T-helper 2 cell treated with Interferon-gamma antibody and Interleukin-4, amounts not matched to agents 5 μg/mL and 100 μg/mL, for 36 hours (primary cell): Measurements from ENCODE around the gene CCNL1.

Experiments used
- DNase-seq: peaks from one replicate; pipeline ENCODE4 v3.0.0; 2021; ENCODE audit warnings: low spot score
- H3K27ac Mint-ChIP-seq: one replicate; pipeline ENCODE4 v1.8.0; 2021; ENCODE audit warnings: mild to moderate bottlenecking, mixed read lengths
- H3K27me3 Mint-ChIP-seq: one replicate; pipeline ENCODE4 v1.8.0; 2021; ENCODE audit warnings: low read depth, mixed read lengths
- H3K36me3 Mint-ChIP-seq: one replicate; pipeline ENCODE4 v1.8.0; 2021; ENCODE audit warnings: low read depth, mixed read lengths
- H3K4me1 Mint-ChIP-seq: one replicate; pipeline ENCODE4 v1.8.0; 2021; ENCODE audit warnings: low read depth, mixed read lengths
- H3K4me3 Mint-ChIP-seq: one replicate; pipeline ENCODE4 v1.8.0; 2022; ENCODE audit warnings: mild to moderate bottlenecking, moderate library complexity, mixed read lengths
- H3K9me3 Mint-ChIP-seq: one replicate; pipeline ENCODE4 v1.8.0; 2021; ENCODE audit warnings: mixed read lengths

CCNL1 gene

DNA sequence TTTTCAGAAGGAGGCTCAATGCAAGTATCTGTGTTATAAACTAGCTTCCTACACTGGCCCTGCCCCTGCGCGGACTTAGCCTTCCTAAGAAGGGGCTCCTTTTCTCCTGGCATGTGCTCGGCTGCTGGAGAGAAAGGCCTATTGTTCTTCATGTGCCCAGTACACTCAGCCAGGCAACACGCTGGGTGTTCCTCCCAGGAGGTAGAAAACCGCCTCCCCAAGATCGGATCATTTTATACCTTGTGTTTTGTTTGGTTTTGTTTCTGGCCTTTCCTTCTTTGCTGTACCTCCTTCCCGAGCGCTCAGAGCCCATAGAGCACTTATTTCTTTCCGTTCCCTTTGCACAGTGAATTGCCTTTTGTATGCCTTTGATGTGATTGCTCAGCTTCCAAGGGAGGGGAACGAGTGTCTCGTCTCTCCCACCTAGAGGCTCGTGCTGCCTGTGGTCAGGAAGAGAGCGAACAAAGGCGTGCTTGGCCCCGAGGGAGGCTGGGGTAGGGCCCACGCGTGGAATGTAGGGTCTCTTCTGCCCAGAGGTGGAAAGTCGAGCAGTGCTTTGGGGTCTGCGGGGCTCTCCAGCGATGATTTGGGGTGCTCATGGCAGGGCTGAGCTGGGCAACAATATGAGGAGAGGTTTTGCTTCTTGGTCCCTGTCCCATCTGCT lies 30.0 kb downstream of the CCNL1 start:
- no peak for DNase-seq
- H3K27me3 Mint-ChIP-seq = no peaks in the 10 kb centered on the region
- peaks cover 6% of the 10 kb centered on the region for H3K36me3 Mint-ChIP-seq
- peak overlapping the region; percentile 97 for H3K27ac Mint-ChIP-seq
- H3K4me1 Mint-ChIP-seq = peaks cover 76% of the 10 kb centered on the region
- no peaks in the 10 kb centered on the region for H3K9me3 Mint-ChIP-seq
- H3K4me3 Mint-ChIP-seq = peak overlapping the region; percentile 70

DNA sequence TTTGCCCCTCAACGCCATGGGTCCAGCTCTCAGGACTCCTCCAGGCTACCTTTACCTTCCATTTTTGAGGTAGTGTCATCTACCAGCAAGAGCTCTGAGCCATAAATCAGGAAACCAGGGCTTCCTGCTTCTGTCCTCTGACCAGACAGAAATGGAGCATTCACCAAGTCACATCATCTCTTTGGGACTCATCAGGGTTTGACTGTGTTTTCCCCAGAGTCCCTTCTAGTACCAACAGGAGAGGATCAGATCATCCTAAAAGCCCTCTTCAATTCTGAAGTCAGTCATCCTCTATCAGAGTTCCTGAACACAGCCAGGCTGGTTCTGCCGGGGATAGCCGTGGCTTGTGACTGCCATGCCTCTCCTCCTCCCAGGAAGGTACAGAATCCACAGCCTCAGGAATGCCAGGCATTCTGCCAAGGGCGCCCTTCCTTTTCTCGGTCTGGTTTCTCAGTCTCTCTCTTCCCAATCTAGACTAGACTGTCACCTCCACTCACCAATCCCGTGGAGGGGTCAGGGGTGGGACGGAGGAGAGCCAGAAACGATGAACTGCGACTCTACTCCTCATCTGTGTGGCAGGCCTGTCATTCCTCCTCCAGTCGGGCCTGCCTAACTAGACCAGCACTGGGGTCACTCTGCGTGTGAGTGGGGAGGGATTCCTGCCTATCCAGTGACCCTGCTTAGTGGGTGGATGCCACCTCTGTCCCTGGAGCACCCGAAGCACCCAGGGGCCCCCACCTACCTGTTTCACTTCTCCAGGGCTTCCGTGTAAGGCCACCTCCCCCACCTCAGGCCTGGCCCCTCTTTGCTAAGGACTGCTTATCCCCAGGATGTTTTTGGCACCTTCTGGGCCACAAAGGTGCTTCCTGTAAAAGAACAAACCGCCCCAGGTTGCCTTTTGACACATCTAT lies 30.9 kb downstream of the CCNL1 start:
- Mint-ChIP-seq H3K27me3 (no peaks in the 10 kb centered on the region), H3K4me3 (peak overlapping the region; percentile 70), H3K36me3 (peaks cover 4% of the 10 kb centered on the region), H3K27ac (peak overlapping the region; percentile 97), H3K9me3 (no peaks in the 10 kb centered on the region), H3K4me1 (peaks cover 70% of the 10 kb centered on the region)
- peak; percentile 24 for DNase-seq

DNA sequence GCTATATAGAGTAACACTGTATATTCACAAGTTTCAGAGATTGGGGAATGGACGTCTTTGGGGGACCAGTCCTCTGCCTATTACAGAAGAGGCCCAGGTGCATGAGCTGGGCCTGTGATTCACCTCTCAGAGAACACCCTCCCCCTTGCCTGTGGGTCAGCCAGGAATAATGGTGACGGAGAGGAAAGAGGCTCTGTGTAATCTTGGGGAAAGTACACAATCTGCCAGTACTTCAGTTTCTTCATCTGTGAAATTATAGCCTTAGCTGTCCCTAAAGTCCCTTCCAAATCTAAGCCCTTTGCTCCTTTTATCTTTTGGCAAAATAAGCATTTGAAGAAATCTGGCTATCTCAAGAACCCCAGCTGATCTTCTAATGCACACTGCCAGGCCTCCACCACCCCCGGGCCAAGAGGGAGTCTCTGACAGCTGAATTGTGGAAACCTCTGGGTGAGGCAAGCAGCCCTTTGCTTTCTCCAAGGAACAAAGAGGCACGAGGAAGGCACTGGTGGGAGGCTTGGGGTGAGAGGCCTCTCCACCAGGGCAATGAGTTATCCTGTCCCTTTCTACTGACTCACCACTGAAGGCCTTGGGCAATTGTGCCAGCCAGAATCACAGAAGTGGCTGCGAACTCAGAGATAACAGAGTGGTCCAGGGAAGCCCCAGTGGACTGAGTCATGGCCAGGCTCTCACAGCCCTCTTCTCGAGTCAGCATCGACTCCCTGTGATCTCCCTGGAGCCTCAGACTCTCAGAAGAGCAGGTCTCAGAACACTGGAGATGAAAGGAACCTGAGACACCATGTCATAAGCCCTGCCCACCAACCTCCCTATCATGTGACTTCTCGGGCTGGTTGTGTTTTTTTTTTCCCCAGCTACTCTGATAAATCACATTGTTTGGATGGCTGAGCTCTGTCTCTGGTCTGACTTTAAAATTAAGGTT lies 31.8 kb downstream of the CCNL1 start:
- peaks cover 62% of the 10 kb centered on the region for H3K4me1 Mint-ChIP-seq
- no peaks in the 10 kb centered on the region for H3K27me3 Mint-ChIP-seq
- H3K4me3 Mint-ChIP-seq = peak overlapping the region; percentile 70

DNA sequence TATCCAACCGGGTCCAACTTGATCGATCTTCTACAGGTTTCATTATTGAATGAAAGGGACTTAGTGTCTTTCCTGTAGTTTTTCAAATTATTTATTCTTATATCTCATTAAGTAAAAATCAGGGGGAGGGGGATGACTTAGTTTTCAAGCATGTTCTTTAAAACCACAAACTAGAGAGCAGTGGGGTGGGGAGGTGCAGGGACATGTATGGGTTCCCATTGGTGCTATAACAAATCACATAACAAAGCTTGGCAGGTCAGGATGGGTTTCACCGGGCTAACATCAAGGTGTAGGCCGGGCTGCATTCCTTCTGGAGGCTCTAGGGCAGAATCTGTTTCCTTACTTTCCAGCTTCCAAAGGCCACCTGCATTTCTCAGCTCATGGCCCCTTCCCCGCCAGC lies 32.7 kb downstream of the CCNL1 start:
- no peaks in the 10 kb centered on the region for H3K36me3 Mint-ChIP-seq
- peaks cover 54% of the 10 kb centered on the region for H3K4me1 Mint-ChIP-seq
- no peak overlapping the region for H3K27ac Mint-ChIP-seq
- no peak overlapping the region for H3K4me3 Mint-ChIP-seq
- no peak for DNase-seq
- no peaks in the 10 kb centered on the region for H3K27me3 Mint-ChIP-seq
- no peaks in the 10 kb centered on the region for H3K9me3 Mint-ChIP-seq

More for the DNA sequence above, 31.8 kb downstream of the CCNL1 start:
- DNase-seq = peak; percentile 79
- no peaks in the 10 kb centered on the region for H3K9me3 Mint-ChIP-seq
- H3K36me3 Mint-ChIP-seq = no peaks in the 10 kb centered on the region
- peak overlapping the region; percentile 97 for H3K27ac Mint-ChIP-seq

DNA sequence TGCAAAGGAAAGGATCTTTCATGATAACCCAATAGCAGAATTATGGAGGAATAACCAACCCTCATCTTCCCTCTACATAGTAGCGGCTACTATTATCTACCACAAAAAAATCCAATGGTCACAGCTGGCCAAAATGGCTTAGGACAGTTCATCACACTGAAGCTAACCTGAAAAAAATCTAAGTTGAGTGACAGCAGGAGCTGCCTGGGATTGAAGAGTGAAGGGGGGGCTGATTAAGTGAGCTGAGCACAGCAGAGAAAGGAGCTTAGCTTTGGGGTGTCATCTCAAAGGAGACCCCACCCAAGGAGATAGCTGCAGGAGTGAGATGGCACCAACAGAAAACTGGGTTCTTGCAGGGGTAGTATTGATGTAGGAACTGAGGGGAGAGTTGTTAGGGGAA lies 33.6 kb downstream of the CCNL1 start:
- Mint-ChIP-seq H3K4me3 (no peak overlapping the region), H3K27ac (no peak overlapping the region), H3K36me3 (no peaks in the 10 kb centered on the region), H3K4me1 (peaks cover 45% of the 10 kb centered on the region), H3K27me3 (no peaks in the 10 kb centered on the region), H3K9me3 (no peaks in the 10 kb centered on the region)
- DNase-seq = no peak

DNA sequence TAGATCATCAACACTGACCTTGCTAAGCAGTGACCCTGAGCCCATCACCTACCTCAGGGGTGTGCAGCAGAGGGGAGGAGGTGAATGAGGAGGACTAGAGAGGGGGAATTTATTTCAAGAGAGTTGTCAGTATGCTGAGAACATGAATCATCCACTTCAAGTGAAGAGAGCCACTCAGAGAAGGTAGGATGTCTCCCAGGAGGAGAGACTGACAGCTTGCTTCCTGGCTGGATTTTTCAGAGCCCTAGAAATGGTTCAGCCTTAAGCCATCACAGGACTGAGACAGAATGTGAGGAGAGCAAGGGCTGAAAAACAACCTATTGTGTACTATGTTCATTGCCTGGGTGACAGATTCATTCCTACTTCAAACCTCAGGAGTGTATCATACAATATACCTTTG lies 34.8 kb downstream of the CCNL1 start:
- DNase-seq = no peak
- Mint-ChIP-seq H3K27me3 (no peaks in the 10 kb centered on the region), H3K27ac (no peak overlapping the region), H3K36me3 (no peaks in the 10 kb centered on the region), H3K9me3 (no peaks in the 10 kb centered on the region), H3K4me1 (peaks cover 38% of the 10 kb centered on the region), H3K4me3 (no peak overlapping the region)

DNA sequence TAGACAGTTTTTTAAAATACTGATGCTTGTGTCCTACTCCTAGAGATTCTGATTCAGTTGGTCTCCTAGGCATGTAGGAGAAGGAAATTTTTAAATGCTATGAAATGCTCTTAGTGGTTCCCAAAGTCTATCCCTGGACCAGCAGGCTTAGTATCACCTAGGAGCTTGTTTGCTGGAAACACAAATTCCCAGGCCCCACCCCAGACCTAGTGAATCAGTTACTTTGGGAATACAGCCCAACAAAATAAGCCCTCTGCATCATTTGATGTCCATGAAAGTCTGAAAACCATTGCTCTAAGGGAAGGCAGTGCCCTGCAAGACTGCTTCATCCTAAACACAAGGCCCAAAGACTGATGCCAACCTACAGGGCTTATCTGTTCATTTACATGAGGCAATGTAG lies 36.3 kb downstream of the CCNL1 start:
- Mint-ChIP-seq H3K36me3 (peaks cover 6% of the 10 kb centered on the region), H3K27ac (no peak overlapping the region), H3K4me1 (peaks cover 34% of the 10 kb centered on the region), H3K27me3 (no peaks in the 10 kb centered on the region), H3K4me3 (no peak overlapping the region), H3K9me3 (peaks cover 4% of the 10 kb centered on the region)
- DNase-seq = no peak

DNA sequence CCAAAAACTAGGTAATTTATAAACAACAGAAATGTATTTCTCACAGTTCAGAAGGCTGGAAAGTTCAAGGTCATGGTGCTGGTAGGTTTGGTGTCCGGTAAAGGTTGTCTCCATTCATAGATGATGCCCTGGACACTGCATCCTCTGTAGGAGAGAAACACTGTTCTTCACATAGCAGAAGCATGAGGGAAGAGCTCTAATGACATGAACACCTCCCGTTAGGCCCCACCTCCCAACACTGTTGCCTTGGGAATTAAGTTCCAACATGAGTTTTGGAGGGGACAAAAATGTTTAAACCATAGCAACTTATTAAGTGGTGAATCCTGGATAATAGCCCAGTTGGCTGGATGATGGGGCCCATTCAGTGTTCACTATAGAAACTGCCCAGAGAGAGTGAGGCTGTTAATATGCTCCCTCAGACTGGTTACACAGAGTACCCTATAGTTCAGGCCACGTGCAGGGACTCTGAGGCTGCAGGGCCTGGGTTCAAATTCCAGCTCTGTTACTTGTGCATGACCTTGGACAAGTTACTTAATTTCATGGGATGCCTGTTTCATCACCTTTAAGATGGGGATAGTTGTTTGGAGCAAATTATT lies 37.0 kb downstream of the CCNL1 start:
- H3K36me3 Mint-ChIP-seq = peaks cover 6% of the 10 kb centered on the region
- no peaks in the 10 kb centered on the region for H3K27me3 Mint-ChIP-seq
- no peak for DNase-seq
- no peak overlapping the region for H3K4me3 Mint-ChIP-seq
- H3K4me1 Mint-ChIP-seq = peaks cover 27% of the 10 kb centered on the region
- no peak overlapping the region for H3K27ac Mint-ChIP-seq
- peaks cover 4% of the 10 kb centered on the region for H3K9me3 Mint-ChIP-seq

DNA sequence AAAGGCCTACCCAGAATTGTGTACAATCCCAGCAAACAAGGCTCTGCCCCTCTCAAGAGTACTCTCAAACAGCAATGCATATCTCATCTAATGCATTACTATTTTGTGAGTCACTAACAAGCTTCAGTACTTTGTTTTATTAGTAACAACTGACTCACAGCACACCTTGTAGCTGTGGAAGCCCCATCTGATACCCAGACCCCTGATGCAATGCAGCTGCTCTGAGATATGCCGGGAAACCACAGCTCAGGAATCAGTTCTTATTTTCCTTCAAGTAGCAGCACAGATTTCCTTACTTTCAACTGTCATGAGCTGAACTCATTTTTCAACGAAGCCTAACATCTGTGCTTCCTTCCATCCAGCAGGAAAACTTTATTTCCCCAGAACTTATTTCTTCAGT lies 37.8 kb downstream of the CCNL1 start:
- no peak for DNase-seq
- Mint-ChIP-seq H3K4me3 (no peak overlapping the region), H3K27ac (no peak overlapping the region), H3K27me3 (no peaks in the 10 kb centered on the region), H3K4me1 (peaks cover 21% of the 10 kb centered on the region), H3K9me3 (peaks cover 4% of the 10 kb centered on the region), H3K36me3 (peaks cover 6% of the 10 kb centered on the region)

DNA sequence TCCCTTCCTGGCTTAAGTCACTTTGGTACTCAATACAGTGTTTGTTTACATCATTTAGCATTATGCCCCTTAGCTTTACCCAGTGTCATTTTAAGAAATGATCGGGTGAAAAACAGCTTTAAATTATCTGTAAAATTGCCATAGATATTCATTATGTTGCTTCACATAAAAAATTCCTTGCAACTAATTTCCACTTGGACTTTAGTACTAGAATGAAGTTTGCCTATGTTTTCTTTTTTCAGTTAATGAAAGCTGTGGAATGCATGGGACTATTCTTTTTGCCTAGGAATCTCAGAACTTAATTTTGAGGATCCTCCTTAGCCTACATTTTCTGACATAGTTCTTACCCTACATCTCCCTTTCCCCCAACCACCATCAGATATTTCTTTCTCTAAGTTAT lies 38.4 kb downstream of the CCNL1 start:
- Mint-ChIP-seq H3K36me3 (peaks cover 6% of the 10 kb centered on the region), H3K27ac (no peak overlapping the region), H3K4me1 (peaks cover 18% of the 10 kb centered on the region), H3K27me3 (no peaks in the 10 kb centered on the region), H3K4me3 (no peak overlapping the region), H3K9me3 (peaks cover 4% of the 10 kb centered on the region)
- no peak for DNase-seq

DNA sequence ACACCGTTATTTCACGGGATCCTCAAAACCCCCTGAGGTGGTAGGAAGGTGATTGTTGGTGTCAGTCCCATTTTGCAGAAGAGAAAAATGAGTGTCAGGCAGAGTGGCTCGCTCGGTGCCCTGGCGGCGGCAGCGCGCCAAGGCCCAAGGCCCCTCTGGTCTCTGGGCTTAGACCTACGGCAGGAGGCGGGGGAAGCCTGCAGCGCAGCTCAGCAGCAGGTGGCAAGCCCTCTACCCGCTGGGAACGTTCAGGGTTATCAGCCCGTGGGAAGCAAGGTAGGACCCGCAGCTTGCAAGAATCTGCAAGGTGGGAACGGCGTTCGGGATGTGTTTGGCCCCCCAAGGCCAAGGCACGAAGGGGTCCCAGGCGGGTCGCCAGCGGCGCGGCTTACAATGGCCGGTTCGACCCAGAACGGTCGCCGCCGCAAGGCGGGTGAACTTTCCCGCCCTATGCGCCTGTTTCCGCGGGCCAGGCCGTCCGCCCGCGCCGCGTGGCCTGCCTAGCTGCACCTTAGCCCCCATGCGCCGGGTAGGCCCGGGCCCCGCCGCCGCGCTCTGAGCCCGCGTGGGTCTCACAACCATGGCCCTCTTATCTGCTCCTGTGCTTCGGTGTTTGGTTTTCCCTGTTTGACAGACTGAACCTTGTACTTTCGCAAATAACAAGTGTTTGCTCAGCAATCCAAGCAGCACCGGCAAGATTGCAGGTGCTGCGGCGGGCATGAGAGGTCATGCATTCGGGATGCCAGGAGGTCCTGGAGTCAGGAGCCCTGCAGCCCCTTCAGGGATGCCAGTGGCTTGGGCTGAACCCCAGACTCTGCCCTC lies 39.7 kb downstream of the CCNL1 start:
- no peak for DNase-seq
- H3K27me3 Mint-ChIP-seq = no peaks in the 10 kb centered on the region
- peaks cover 4% of the 10 kb centered on the region for H3K9me3 Mint-ChIP-seq
- H3K4me3 Mint-ChIP-seq = no peak overlapping the region
- peaks cover 16% of the 10 kb centered on the region for H3K4me1 Mint-ChIP-seq
- H3K36me3 Mint-ChIP-seq = peaks cover 6% of the 10 kb centered on the region
- H3K27ac Mint-ChIP-seq = no peak overlapping the region

DNA sequence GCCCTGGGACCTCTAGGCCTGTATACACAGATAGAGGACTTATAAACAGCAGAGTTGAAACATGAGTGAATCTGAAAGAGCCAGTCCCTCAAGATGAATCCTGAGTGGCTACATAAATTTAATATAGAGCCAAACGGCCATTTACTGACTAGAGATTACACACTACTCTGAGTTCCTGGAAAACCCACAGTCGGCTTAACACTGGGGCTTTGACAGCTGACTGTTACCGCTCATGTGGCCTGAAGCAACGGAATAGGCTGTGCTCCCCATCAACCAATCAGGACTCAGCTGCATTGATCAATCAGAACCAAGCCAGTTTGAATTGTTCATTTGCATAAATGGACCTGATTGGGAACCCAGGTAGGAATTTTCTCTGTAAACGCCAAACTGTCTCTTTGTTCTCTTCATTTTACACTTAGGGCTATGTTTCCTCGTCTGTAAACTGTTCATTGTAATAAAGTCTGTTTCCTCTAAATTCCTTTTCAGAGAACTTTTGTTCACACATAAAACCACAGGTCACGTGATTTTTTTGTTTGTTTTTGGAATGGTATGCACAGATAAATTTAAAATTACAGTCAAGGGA lies 40.5 kb downstream of the CCNL1 start:
- H3K27ac Mint-ChIP-seq = peak overlapping the region; percentile 53
- peaks cover 4% of the 10 kb centered on the region for H3K9me3 Mint-ChIP-seq
- H3K36me3 Mint-ChIP-seq = peaks cover 6% of the 10 kb centered on the region
- peaks cover 13% of the 10 kb centered on the region for H3K4me1 Mint-ChIP-seq
- no peaks in the 10 kb centered on the region for H3K27me3 Mint-ChIP-seq
- H3K4me3 Mint-ChIP-seq = peak overlapping the region; percentile 39
- DNase-seq = peak; percentile 40
